Liver (tissue), 9 donors: ENCODE results near the gene STAT5A. TPM values are rescaled to one million over a fixed set of nuclear protein-coding genes. Genes with fewer than 3 reads are reported as not detected.

Experiments
- DNase-seq: peaks from one replicate; pipeline ENCODE4 v3.0.0-alpha.2; 2017; ENCODE audit warnings: low spot score
- H3K27ac ChIP-seq, 2 donors: one replicate each; pipeline ENCODE4 v1.7.0; 2013; ENCODE audit warnings: inconsistent platforms in 2 of 2, low read length in 2 of 2, control low read depth in 1 of 2, low read depth in 1 of 2, mild to moderate bottlenecking in 1 of 2
- H3K27me3 ChIP-seq, 4 donors: one replicate each; pipeline versions ENCODE4 v1.6.1 to v1.7.0; 2013; ENCODE audit warnings: low read length in 3 of 4, inconsistent platforms in 1 of 4, mild to moderate bottlenecking in 1 of 4, moderate library complexity in 1 of 4; ENCODE audit not compliant: control insufficient read depth in 4 of 4, insufficient read depth in 4 of 4
- H3K36me3 ChIP-seq, 4 donors: one replicate each; pipeline versions ENCODE4 v1.6.1 to v1.7.0; 2013; ENCODE audit warnings: low read length in 3 of 4, mild to moderate bottlenecking in 3 of 4, low read depth in 1 of 4, moderate library complexity in 1 of 4; ENCODE audit not compliant: control insufficient read depth in 4 of 4, insufficient read depth in 3 of 4
- H3K4me1 ChIP-seq, 4 donors: one replicate each; pipeline versions ENCODE4 v1.6.1 to v1.7.0; 2013; ENCODE audit warnings: low read length in 3 of 4, mild to moderate bottlenecking in 3 of 4, moderate library complexity in 1 of 4; ENCODE audit not compliant: control insufficient read depth in 4 of 4, insufficient read depth in 4 of 4
- H3K4me3 ChIP-seq, 3 donors: one replicate each; pipeline versions ENCODE4 v1.6.1 to v1.7.0; 2013; ENCODE audit warnings: low read length in 3 of 3, control low read depth in 1 of 3, low read depth in 1 of 3, mild to moderate bottlenecking in 1 of 3
- H3K9ac ChIP-seq, 2 donors: one replicate each; pipeline ENCODE4 v1.7.0; 2013; ENCODE audit warnings: low read length in 2 of 2, mild to moderate bottlenecking in 2 of 2, moderate library complexity in 2 of 2, control low read depth in 1 of 2, low read depth in 1 of 2
- H3K9me3 ChIP-seq, 4 donors: one replicate each; pipeline versions ENCODE4 v1.6.1 to v1.7.0; 2013; ENCODE audit warnings: low read length in 3 of 4; ENCODE audit not compliant: control insufficient read depth in 4 of 4
- CTCF ChIP-seq: fragments of 150-350 bp; IDR thresholded peaks from 2 replicates; pipeline ENCODE4 v1.5.1; 2017; ENCODE audit warnings: improper control_type of control experiment, low read depth, low read length; ENCODE audit not compliant: missing input control
- EGR1 ChIP-seq, 2 donors: IDR thresholded peaks; 2 replicates each; pipeline ENCODE4 v1.6.1; 2016 to 2018; ENCODE audit warnings: antibody characterized with exemption in 2 of 2, low read depth in 2 of 2
- FOXA1 ChIP-seq: IDR thresholded peaks from 2 replicates; pipeline ENCODE4 v1.6.1; 2016; ENCODE audit warnings: antibody characterized with exemption
- FOXA2 ChIP-seq: IDR thresholded peaks from 2 replicates; pipeline ENCODE4 v1.6.1; 2016; ENCODE audit warnings: antibody characterized with exemption
- GABPA ChIP-seq, 2 donors: IDR thresholded peaks in 1 of 2; conservative IDR thresholded peaks in 1 of 2; 2 replicates each; pipeline ENCODE4 v1.6.1; 2016; ENCODE audit warnings: antibody characterized with exemption in 2 of 2, mild to moderate bottlenecking in 1 of 2, moderate library complexity in 1 of 2
- HNF4A ChIP-seq, 2 donors: conservative IDR thresholded peaks; 2 replicates each; pipeline ENCODE4 v1.6.1; 2016; ENCODE audit warnings: antibody characterized with exemption in 2 of 2, mild to moderate bottlenecking in 2 of 2
- HNF4G ChIP-seq: IDR thresholded peaks from 2 replicates; pipeline ENCODE4 v1.6.1; 2016; ENCODE audit warnings: antibody characterized with exemption
- JUND ChIP-seq, 2 donors: IDR thresholded peaks; 2 replicates each; pipeline ENCODE4 v1.6.1; 2016; ENCODE audit warnings: antibody characterized with exemption in 2 of 2
- NR2F2 ChIP-seq: IDR thresholded peaks from 2 replicates; pipeline ENCODE4 v1.6.1; 2016; ENCODE audit warnings: antibody characterized with exemption
- RAD21 ChIP-seq, 2 donors: IDR thresholded peaks; 2 replicates each; pipeline ENCODE4 v1.6.1; 2016; ENCODE audit warnings: antibody characterized with exemption in 2 of 2, mild to moderate bottlenecking in 2 of 2
- RXRA ChIP-seq, 2 donors: IDR thresholded peaks; 2 replicates each; pipeline ENCODE4 v1.6.1; 2017 to 2018; ENCODE audit warnings: antibody characterized with exemption in 2 of 2, mild to moderate bottlenecking in 1 of 2
- SP1 ChIP-seq: IDR thresholded peaks from 2 replicates; pipeline ENCODE4 v1.6.1; 2018; ENCODE audit warnings: antibody characterized with exemption, mild to moderate bottlenecking
- TAF1 ChIP-seq: conservative IDR thresholded peaks from 2 replicates; pipeline ENCODE4 v1.6.1; 2016; ENCODE audit warnings: antibody characterized with exemption, mild to moderate bottlenecking
- YY1 ChIP-seq: IDR thresholded peaks from 2 replicates; pipeline ENCODE4 v1.6.1; 2016; ENCODE audit warnings: antibody characterized with exemption, mild to moderate bottlenecking
- WGBS: extraction: QIAGEN DNeasy Blood & Tissue Kit; methylation state at CpG from one replicate; pipeline ENCODE4 v1.1.7; 2013; 5-methylcytosine and 5-hydroxymethylcytosine counted together
- polyA plus RNA-seq, 2 donors: library from polyadenylated mRNA; stranded (reverse) in 1 of 2; unstranded in 1 of 2; fragments of 200-250 nt in 1 of 2; fragments of >200 nt in 1 of 2; fragmentation: Nextera tagmentation in 1 of 2; extraction: Ambion mirVana in 1 of 2; gene quantifications; one replicate each; pipeline versions ENCODE4 v1.2.1 to v1.2.3, GENCODE V29; 2013 to 2015
- total RNA-seq, 2 donors: library from RNA; depleted of rRNA; stranded (reverse); fragments of >200 nt; gene quantifications; one replicate each; pipeline ENCODE4 v1.2.3, GENCODE V29; 2014
- TF ChIP-seq, protein P1 (sequence below): IDR thresholded peaks from 2 replicates; pipeline ENCODE4 v1.6.1; 2016; ENCODE audit warnings: antibody characterized with exemption
- TF ChIP-seq, protein P2 (sequence below): IDR thresholded peaks from 2 replicates; pipeline ENCODE4 v1.6.1; 2016; ENCODE audit warnings: antibody characterized with exemption, mild to moderate bottlenecking
- TF ChIP-seq, protein P3 (sequence below): IDR thresholded peaks from 2 replicates; pipeline ENCODE4 v1.6.1; 2016; ENCODE audit warnings: antibody characterized with exemption
- TF ChIP-seq, protein P4 (sequence below): IDR thresholded peaks from 2 replicates; pipeline ENCODE4 v1.6.1; 2016; ENCODE audit warnings: antibody characterized with exemption
- donor health status: healthy.
- donor health status: healthy.
- donor health status: healthy.
- donor health status: healthy.
- donor health status: healthy.

STAT5A gene
- total and polyA plus RNA-seq, 4 donors: 1.7 to 37.7 (median 8.9) TPM

DNA sequence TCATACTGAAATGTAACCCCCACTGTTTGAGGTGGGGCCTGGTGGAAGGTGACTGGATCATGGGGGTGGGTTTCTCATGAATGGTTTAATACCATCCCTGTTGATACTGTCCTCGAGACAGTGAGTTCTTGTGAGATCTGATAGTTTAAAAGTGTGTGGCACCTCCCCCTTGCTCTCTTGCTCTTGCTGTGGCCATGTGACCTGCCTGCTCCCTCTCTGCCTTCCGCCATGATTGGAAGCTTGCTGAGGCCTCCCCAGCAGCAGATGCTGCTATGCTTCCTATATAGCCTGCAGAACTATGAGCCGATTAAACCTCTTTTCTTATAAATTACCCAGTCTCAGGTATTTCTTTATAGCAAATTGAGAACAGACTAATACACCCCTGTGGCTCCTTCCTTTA, 59.3 kb downstream of the STAT5A start:
- Histone ChIP-seq H3K27me3 (no peaks in the 10 kb centered on the region), H3K36me3 (peaks cover 7 to 38% (median 29%) of the 10 kb centered on the region in 4 donors), H3K4me3 (no peak overlapping the region), H3K27ac (peak overlapping the region; percentile 49 to 70), H3K4me1 (peaks cover 10 to 33% (median 22%) of the 10 kb centered on the region in 4 donors), H3K9me3 (no peaks in the 10 kb centered on the region), H3K9ac (no peak overlapping the region)
- TF ChIP-seq YY1 (no peak), GABPA (IDR thresholded peaks at IDR 0.05 in 1 of 2, conservative IDR thresholded peaks at IDR 0.05 in 1 of 2) (no peak), RAD21 (IDR thresholded peaks at IDR 0.05) (no peak), HNF4G (no peak), RXRA (IDR thresholded peaks at IDR 0.05) (no peak), CTCF (no peak), NR2F2 (no peak), FOXA2 (no peak), TAF1 (no peak), JUND (IDR thresholded peaks at IDR 0.05) (no peak), HNF4A (conservative IDR thresholded peaks at IDR 0.05) (no peak), FOXA1 (no peak), SP1 (no peak), EGR1 (IDR thresholded peaks at IDR 0.05; ENCODE audit: low read depth in 2 of 2) (no peak)
- TF ChIP-seq, protein P1, sequence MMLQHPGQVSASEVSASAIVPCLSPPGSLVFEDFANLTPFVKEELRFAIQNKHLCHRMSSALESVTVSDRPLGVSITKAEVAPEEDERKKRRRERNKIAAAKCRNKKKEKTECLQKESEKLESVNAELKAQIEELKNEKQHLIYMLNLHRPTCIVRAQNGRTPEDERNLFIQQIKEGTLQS: no peak
- TF ChIP-seq, protein P2, sequence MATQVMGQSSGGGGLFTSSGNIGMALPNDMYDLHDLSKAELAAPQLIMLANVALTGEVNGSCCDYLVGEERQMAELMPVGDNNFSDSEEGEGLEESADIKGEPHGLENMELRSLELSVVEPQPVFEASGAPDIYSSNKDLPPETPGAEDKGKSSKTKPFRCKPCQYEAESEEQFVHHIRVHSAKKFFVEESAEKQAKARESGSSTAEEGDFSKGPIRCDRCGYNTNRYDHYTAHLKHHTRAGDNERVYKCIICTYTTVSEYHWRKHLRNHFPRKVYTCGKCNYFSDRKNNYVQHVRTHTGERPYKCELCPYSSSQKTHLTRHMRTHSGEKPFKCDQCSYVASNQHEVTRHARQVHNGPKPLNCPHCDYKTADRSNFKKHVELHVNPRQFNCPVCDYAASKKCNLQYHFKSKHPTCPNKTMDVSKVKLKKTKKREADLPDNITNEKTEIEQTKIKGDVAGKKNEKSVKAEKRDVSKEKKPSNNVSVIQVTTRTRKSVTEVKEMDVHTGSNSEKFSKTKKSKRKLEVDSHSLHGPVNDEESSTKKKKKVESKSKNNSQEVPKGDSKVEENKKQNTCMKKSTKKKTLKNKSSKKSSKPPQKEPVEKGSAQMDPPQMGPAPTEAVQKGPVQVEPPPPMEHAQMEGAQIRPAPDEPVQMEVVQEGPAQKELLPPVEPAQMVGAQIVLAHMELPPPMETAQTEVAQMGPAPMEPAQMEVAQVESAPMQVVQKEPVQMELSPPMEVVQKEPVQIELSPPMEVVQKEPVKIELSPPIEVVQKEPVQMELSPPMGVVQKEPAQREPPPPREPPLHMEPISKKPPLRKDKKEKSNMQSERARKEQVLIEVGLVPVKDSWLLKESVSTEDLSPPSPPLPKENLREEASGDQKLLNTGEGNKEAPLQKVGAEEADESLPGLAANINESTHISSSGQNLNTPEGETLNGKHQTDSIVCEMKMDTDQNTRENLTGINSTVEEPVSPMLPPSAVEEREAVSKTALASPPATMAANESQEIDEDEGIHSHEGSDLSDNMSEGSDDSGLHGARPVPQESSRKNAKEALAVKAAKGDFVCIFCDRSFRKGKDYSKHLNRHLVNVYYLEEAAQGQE: no peak
- TF ChIP-seq, protein P3, sequence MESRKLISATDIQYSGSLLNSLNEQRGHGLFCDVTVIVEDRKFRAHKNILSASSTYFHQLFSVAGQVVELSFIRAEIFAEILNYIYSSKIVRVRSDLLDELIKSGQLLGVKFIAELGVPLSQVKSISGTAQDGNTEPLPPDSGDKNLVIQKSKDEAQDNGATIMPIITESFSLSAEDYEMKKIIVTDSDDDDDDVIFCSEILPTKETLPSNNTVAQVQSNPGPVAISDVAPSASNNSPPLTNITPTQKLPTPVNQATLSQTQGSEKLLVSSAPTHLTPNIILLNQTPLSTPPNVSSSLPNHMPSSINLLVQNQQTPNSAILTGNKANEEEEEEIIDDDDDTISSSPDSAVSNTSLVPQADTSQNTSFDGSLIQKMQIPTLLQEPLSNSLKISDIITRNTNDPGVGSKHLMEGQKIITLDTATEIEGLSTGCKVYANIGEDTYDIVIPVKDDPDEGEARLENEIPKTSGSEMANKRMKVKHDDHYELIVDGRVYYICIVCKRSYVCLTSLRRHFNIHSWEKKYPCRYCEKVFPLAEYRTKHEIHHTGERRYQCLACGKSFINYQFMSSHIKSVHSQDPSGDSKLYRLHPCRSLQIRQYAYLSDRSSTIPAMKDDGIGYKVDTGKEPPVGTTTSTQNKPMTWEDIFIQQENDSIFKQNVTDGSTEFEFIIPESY: no peak
- TF ChIP-seq, protein P4, sequence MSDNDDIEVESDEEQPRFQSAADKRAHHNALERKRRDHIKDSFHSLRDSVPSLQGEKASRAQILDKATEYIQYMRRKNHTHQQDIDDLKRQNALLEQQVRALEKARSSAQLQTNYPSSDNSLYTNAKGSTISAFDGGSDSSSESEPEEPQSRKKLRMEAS: no peak
- WGBS: 91% methylated on average over 3 of the region's 3 CpGs
- DNase-seq: no peak
